ENCODE data around the gene CPPED1.

The CPPED1 gene

DNA sequence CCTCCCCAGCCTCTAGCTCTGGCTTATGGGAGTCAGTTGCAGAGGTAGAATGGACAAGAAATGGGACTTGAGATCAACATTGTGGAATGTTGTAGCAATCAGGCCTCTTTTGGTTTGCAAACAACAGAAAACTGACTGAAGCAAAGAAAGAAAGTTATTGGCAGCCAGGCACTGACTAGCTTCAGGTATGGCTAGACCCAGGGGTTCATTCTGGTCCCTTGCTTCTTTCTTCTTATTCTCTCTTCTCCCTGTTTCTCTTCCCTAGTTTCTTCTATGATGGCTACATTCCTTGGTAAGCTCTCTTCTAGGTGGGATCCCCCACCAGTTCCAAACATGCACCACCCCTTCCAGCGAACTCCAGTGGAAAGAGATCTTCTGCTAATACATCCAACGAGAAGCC lies 154.3 kb downstream of the CPPED1 start:
- DNase-seq (ENCODE audit: low read depth, low spot score) = no peak

DNA sequence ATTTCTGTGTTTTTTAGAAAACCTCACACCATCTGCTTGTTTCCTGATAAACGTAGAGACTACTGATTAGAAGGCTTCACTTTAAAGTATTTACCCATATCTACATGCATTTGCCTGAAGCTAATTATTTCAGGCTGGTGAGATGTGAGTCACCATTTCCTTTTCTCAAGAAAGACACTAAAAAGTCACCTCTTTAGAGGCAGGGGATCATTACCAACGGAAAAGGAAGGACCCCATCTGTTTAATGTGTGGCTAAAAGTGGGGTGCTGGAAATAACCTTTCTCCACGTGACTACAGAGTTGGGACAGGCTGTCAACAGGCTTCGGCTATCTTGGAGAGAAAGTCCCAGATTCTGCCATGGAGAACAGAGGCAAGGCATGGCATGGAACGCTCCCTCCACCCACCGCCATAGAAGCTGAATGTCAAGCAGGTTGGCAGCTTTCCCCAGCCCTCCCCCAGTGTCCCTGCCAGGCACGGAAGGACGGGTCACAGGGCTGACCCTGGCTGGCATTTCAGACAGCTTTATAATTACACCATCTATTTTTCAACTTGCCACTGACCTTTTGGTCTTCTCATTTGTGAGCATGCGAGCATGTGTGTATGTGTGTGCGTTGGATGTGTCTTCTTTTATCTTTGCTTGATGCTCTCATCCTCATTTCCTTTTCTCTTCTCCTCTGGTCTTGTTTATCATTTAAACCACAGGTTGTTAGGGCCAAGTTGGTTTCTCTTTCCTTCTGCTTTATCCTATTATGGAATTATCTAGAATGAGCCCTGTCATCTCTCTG lies 157.0 kb downstream of the CPPED1 start:
- no peak for DNase-seq (ENCODE audit: low read depth, low spot score)

DNA sequence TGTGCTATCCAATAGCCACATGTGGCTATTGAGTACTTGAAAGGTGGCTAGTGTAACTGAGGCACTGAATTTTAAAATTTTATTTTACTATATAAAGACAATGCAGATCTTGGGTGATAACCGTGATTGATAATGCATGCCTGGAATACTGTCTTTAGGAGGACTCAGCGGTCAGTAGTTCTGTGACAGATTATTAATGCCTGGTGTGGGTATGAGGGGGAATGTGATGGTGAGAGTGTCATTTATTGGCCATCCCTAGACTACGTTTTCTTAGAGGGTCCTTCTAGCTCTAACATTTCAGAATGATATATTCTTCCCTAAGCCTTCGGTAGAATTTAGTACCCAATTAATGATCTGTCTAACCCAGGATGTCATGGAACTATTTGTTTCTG lies 157.6 kb downstream of the CPPED1 start:
- DNase-seq (ENCODE audit: low read depth, low spot score) = no peak

DNA sequence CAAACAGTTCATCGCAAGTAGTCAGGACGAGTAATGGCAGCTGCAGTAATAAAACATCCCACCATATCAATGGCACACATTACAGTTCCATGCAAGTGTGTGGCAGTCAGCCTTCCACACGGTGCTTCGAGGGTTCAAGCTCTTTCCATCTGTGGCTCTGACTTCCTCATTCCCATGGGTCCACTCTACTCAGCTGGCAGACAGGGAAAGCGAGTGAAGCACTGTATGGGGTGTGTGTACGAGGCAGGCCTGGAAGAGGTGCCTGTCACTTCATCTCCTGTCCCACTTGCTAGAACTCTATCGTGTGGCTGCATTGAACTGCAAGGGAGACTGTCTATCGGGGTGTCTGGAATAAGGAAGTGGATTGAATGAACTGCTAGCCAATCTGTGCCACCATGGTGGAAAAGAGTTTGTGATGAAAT lies 160.6 kb downstream of the CPPED1 start:
- DNase-seq (ENCODE audit: low read depth, low spot score) = no peak

DNA sequence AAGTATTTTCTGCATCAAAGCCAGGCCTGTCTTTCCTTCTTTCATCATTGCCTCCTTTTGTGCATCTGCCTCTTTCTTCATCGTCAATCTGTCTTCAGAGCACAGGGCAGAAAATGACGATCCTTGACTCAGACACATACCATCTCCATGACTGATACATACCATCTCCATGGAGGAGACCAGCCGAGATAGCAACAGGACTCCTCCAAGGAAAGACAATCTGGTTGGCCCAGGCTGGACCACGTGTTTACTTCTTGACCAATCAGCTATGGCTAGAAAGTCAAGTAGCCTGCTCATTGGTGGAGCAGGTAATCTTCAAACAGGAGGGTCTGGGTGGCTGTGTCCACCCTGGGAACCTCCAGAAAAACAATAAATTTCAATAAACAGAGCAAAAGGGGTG lies 164.6 kb downstream of the CPPED1 start:
- no peak for DNase-seq (ENCODE audit: low read depth, low spot score)

DNA sequence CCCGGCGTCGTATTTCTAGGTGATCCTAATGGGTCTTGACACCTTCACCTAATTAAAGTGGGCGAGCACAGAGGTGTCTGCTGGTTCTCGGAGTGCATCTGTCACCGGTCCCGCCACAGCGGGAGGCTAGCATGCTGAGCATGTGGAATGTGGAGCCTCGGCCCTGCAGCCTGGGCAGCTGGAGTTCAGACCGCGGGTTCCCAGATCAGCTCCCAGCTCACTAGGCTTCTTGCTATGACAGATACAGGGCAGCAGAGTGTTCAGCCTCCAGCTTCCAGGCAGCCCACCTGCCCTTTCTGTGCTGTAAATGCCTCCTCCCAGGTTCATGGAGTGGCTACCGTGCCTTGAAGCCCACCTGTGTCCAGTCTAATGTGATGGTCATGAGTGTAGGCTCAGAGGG lies 166.7 kb downstream of the CPPED1 start:
- no peak for DNase-seq (ENCODE audit: low read depth, low spot score)

DNA sequence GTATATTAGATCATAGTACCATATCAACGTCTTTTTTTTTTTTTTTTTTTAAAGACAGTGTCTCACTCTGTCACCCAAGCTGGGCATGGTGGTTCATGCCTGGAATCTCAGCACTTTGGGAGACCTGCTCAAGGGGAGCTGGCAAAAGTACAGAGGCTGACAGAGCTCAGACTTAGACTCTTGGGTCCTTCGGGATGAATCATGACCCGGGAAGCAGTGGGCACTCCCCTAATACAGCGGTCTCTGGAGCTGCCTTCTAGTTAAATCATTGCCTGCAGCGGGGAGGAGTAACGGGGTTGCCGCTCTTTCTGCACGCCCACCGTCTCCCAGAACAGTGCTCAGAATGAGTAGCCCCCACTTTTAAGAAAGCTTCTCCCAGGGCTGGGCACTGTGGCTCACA lies 174.4 kb downstream of the CPPED1 start:
- no peak for DNase-seq (ENCODE audit: low read depth, low spot score)

DNA sequence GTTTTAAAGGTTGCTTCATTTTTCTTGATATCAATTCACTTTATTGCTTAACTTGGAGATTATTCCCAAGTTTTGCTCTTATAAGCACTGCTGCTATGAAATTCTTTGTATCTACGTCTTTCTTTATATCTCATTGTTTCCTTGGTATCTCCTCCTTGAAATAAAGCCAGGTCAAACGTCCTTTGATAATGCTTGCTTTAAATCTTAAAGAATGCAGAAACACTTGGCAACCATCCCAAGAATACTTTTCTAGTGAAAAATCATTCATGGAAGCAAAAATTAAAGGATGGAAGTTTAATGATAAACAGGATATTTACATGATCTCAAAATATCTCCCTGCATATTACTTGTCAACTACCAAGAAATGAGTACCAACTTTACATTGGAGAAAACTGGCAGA lies 175.2 kb downstream of the CPPED1 start:
- no peak for DNase-seq (ENCODE audit: low read depth, low spot score)

DNA sequence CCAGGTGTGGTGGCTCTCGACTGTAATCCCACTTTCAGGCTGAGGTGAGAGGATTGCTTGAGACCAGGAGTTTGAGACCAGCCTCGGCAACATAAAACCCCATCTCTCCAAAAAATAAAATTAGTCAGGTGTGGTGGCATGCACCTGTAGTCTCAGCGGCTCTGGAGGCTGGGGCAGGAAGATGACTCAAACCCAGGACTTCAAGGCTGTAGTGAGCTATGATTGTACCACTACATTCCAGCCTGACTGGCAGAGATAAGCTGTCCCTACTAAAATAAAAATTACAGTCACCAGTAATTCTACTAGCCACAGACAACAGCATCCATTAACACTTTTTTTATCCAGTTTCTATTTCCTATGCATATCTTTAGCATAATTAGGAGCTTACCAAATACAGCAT lies 176.3 kb downstream of the CPPED1 start:
- DNase-seq (ENCODE audit: low read depth, low spot score) = no peak

DNA sequence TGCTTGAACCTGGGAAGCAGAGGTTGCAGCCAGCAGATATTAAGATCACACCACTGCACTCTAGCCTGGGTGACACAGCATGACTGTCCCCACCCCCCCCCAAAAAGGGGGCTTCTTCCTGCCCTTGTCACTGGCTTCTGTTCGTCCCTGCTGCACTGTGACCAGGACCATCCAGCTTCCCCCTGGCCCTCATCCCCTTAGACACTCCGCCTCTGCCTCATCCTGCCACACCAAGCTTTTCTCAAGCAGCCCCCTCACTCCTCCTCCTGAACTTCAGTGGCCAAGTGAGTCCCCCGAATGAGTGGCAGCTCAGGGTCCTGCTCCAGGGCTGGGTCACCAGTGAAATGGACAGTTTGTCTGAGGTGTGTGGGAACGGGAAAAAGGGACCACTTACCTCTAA lies 177.3 kb downstream of the CPPED1 start:
- no peak for DNase-seq (ENCODE audit: low read depth, low spot score)

DNA sequence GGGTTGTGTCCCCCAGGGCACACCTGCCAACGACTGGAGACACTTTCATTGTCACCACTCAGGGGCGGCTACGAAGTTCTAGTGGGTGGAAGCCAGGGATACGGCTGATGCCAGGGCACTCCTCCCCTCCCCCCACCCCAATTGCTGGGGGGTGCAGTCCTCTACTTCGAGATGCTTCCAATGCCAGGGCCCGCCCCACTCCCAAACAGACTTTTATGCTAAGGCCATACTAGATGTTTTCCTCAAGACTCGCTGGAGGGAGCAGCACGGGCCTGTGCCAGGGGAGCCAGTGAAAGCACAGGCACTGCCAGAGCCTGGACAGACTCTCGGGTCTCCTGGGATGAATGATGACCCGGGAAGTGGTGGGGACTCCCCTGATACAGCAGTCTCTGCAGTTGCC lies 178.0 kb downstream of the CPPED1 start:
- no peak for DNase-seq (ENCODE audit: low read depth, low spot score)

DNA sequence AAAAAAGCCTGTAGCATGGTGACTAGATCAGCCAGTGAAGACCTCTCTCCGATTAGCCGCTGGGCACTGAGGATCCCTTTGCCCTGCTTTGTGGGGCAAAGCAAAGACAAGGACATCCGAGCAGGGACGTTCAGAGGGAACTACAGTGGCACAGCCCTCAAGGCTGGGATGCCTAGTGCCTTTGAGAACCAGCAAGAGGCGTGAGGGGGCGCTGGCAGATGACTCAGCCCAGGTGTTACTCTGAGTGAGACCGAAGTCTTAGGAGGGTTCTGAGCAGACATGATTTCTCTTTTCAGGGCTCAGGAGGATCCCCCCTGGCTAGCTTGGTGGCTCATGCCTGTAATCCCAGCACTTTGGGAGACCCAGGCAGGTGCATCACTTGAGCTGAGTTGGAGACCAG lies 178.6 kb downstream of the CPPED1 start:
- DNase-seq (ENCODE audit: low read depth, low spot score) = no peak

DNA sequence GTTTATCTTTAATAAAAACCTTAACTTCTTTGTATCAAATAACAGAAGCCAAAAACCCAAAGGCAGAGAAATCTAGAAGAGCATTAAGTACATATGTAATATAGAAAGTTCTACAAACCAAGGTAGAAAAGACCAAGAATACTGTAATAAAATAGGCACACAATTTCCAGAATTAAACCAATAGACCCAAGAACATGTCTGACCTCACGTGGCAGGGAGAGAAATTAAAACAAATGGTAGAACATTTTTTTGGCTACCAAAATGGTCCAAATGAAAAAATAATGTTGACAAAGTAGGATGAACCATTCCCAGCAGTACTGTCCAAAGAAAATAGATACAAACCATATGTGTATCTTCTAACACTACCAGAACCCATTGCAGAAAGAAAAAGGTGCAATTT lies 183.5 kb downstream of the CPPED1 start:
- no peak for DNase-seq (ENCODE audit: low read depth, low spot score)

DNA sequence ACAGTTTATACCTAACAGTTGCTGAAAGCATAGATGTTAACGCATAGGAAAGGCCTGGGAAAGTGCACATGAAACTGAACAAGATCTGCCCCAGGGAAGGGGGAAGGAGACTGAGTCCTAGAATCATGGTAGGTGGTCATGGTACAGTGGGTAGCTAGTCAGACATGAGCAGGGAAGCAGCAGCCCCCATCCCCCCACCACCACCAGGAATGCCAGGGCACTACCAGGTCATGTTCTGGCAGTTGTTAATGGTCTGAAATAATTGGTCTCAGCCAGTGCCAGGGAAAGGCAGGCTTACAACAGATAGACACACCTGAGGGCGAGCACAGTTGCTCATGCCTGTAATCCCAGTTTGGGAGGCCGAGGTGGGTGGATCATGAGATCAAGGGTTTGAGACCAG lies 185.2 kb downstream of the CPPED1 start:
- no peak for DNase-seq (ENCODE audit: low read depth, low spot score)

DNA sequence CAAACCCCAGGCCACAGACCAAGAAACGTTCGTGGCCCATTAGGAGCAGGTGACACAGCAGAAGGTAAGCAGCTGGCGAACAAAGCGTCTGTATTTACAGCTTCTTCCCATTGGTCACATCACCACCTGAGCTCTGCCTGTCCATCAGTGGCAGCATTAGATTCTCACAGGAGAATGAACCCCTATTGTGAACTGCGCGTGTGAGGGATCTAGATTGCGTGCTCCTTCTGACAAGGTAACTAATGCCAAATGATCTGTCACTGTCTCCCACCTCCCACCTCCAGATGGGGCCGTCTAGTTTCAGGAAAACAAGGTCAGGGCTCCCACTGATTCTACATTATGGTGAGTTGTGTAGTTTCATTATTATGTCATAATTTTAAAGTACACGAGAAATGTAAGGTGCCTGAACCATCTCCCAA lies 186.3 kb downstream of the CPPED1 start:
- no peak for DNase-seq (ENCODE audit: low read depth, low spot score)

DNA sequence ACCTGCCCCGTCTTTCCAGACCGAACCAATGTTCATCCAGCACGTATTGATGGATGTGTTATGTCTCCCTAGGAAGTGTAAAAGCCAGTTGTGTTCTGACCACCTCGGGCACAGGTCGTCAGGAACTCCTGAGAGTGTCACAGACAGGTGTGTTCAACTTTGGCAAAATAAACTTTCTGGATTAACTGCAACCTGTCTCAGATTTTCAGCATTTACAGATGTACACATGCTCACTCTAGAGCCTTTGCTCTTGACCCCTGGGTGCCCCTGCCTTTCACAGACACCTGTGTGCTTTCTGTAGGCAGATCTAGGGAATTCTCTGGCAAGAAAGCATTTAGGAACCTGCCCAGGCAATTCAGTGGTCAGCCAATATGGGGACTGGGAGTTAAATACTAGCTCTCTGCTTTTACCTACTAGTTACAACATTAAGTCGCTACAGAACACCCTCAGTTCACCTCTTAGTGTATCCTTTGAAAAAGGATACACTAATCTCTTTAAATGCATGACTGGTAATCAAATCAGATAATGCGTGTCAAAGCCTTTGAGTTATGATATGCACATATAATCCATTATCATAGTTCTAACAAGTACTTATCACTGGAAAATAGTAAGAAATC lies 188.9 kb downstream of the CPPED1 start:
- no peak for DNase-seq (ENCODE audit: low read depth, low spot score)

DNA sequence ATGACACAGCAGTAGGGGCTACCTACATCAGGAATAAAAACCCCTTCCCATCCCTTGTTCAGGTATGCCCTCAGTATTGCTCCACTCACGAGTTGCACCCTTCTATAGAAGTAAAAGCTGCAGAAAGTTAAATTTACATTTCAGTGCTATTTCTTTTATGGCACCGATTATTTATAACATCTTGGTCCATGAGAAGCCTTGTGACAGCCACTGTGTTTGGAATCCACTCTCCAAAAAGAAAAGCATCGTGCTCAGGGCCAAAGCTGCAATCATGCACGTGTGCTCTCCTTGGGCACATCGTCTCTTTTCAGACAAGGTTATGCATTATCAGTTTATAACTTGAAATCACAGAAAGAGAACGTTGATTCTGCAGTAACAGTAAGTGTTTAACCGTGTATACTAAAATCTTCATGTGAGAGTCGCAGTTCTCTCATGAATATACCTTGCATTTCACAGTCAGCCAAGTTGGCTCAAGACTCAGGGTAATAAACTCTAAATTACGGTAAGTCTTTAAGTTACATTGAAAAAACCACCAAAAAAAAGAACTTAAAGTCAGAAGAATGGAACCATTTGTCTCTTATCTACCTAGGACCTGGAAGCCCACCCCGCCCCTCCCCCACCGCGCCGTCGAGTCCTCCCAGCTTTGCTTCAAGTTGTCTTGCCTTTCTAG lies 189.6 kb downstream of the CPPED1 start:
- DNase-seq (ENCODE audit: low read depth, low spot score) = no peak

DNA sequence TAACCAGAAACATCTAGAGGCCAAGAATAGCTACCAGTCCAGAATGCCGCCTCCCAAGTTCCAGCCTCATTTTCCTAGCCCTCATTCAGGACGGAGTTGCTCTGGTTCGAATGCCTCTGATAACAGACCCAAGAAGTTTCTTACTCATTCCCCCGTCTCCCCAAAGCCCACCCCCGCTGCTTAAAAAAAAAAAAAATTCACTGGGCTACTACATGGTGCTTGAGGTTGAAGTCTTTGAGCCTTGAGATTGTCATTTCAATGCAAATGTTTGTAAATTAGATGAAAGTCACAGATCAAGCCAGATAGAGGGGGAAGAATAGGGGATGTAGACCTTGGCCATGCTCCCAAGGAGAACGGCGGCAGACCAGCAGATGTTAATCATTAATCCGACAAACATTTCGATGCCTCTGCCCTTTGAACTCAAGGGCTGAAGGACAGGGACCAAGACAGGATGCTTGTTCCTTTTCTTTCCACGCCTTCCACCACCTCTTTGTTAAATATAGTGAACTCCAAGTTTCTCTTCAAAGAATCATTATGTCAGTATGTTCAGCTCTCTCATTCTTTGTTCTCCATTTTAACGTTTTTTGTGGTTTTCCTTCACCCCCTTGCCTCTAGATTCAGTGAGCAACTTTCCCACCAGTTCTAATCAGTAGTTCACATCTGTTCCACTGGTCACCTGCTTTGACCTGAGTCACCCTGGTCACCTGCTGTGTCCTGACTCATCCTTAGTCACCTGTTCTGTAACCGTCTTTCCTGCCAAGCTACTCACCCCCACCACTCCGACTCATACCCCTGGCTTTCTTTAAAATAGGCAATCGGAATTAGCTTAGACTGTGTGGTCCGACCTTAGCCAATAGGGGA lies 190.3 kb downstream of the CPPED1 start:
- DNase-seq (ENCODE audit: low read depth, low spot score) = no peak

DNA sequence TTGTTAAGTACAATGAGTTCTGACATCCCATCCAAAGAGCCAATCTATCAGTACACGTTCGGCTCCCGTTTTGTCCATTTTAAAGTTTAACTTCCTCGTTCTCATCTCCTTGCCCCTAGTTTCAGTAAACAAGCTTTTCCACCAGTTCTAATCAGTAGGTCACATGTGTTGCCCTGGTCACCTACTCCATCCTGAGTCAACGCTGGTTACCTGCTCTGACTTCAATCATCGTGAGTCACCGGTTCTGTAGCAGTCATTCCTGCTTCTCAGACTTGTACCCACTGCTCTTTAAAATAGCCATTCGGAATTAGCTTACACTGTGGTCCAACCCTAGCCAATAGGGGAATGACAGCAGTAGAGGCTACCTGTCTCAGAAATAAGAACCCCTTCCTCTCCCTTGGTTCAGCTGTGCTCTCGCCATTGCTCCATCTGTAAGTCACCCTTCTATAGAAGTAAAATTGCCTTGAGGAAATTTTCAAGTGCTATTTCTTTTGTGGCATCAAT lies 191.0 kb downstream of the CPPED1 start:
- no peak for DNase-seq (ENCODE audit: low read depth, low spot score)

DNA sequence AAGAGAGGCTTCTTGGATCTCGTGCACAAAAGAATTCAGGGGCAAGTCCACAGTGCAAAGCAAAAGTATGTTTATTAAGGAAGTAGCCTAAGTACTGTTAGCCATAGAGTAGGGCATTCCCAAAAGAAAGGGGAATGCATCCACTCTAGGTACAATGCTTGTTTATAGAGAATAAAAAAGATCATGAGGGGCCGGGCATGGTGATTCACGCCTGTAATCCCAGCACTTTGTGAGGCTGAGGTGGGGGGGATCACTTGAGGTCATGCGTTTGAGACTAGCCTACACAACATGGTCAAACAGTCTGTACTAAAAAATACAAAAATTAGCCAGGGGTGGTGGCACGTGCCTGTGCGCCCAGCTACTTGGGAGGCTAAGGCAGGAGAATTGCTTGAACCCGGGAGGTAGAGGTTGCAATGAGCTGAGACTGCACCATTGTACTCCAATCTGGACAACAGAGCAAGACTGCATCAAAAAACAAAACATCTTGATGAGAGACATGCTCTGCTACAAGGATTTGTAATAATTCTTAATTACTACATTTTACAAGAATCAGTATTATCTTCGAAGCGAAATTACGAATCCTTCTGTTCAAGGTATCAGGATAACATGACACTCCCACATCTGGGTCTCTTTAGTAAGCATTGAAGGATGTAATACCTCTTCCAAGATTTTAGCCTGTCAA lies 191.6 kb downstream of the CPPED1 start:
- DNase-seq (ENCODE audit: low read depth, low spot score) = no peak

DNA sequence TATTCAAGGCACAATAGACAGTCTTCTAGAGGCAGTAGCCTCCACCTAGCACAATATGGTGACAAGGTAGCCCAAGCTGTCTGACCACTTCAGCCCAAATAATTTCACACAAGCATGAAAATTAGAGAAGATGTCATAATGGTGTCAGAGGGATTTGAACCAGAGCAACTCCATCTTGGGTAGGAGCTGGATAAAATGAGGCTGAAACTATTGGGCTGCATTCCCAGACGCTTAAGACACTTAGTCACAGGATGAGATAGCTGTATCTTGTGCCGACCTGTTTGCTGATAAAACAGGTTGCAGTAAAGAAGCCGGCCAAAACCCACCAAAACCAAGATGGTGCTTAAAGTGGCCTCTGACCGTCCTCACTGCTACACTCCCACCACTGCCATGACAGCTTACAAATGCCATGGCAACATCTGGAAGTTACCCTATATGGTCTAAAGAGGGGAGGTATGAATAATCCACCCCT lies 192.6 kb downstream of the CPPED1 start:
- DNase-seq (ENCODE audit: low read depth, low spot score) = no peak
